HepG2 (cell line): Measurements from ENCODE around the gene KRTAP1-3. TPM values are rescaled to one million over a fixed set of nuclear protein-coding genes. Genes with fewer than 3 reads are reported as not detected.

ENCODE experiments used
- ATAC-seq: fragments of 200-7000 bp; cut with Tn5 transposase; 3 replicates; pipeline ENCODE4 v1.9.1; 2020; ENCODE audit warnings: mild to moderate bottlenecking, moderate library complexity
- BruUV-seq: library from RNA; stranded (reverse); fragments of 400-500 nt; replicated peaks from 2 replicates; lab custom pipeline; 2021; lab: Mats Ljungman, UMichigan
- CTCF ChIA-PET: fragments of 300-600 bp; formaldehyde crosslinking; extraction: SDS; loops from one replicate; lab custom pipeline; 2021; ENCODE audit warnings: low total read pairs, inconsistent platforms, low intra/inter-chr PET ratio; lab: Yijun Ruan, JAX
- POLR2A ChIA-PET: fragments of 350-600 bp; sonication (Branson Sonifier 250); formaldehyde crosslinking; loops from one replicate; lab custom pipeline; 2020; ENCODE audit warnings: antibody characterized with exemption, inconsistent platforms; lab: Yijun Ruan, JAX
- DNase-seq: peaks from one replicate; pipeline ENCODE4 v3.0.0-alpha.2; 2015; ENCODE audit warnings: low spot score
- FAIRE-seq: peaks from 3 replicates; lab custom pipeline; 2011; peaks lifted over from hg19 to GRCh38; lab: Jason Lieb, UNC
- H2AFZ ChIP-seq: one replicate; pipeline ENCODE4 v1.6.1; 2011; ENCODE audit warnings: low read length, inconsistent platforms
- H3K27ac ChIP-seq: fragments of 300-600 bp; 3 replicates; pipeline ENCODE4 v1.8.0; 2011; ENCODE audit warnings: mixed run types, mild to moderate bottlenecking, mixed read lengths, low read length, inconsistent platforms; ENCODE audit not compliant: insufficient read depth; ENCODE audit errors: extremely low read length
- H3K27me3 ChIP-seq, 2 experiments: fragments of 200-600 bp in 1 of 2; 2 replicates in 1 of 2; 3 replicates in 1 of 2; pipeline versions ENCODE4 v1.6.0 to v1.8.0; 2011; ENCODE audit warnings: low read length in 2 of 2, mild to moderate bottlenecking in 2 of 2, moderate library complexity in 2 of 2, inconsistent platforms in 1 of 2; ENCODE audit not compliant: insufficient read depth in 2 of 2, control insufficient read depth in 1 of 2
- H3K36me3 ChIP-seq, 2 experiments: fragments of 200-600 bp in 1 of 2; replicated peaks in 1 of 2; 2 replicates in 1 of 2; 3 replicates in 1 of 2; pipeline versions ENCODE4 v1.5.1 to v1.8.0; 2011; ENCODE audit warnings: low read length in 2 of 2, inconsistent platforms in 1 of 2; ENCODE audit not compliant: insufficient read depth in 2 of 2, control insufficient read depth in 1 of 2
- H3K4me1 ChIP-seq: 2 replicates; pipeline ENCODE4 v1.5.1; 2012; ENCODE audit warnings: low read length, inconsistent platforms; ENCODE audit not compliant: insufficient read depth
- H3K4me2 ChIP-seq: 2 replicates; pipeline ENCODE4 v1.6.0; 2011; ENCODE audit warnings: low read depth, low read length, inconsistent platforms
- H3K4me3 ChIP-seq, 3 experiments: fragments of 200-600 bp in 1 of 3; sonication (generic), shearing (Covaris generic) in 1 of 3; replicated peaks in 1 of 3; 2 replicates each; pipeline ENCODE4 v1.5.1; 2011 to 2016; ENCODE audit warnings: low read length in 3 of 3, inconsistent platforms in 2 of 3, low read depth in 2 of 3, mild to moderate bottlenecking in 2 of 3, control low read depth in 1 of 3, mixed read lengths in 1 of 3; ENCODE audit not compliant: insufficient read depth in 1 of 3
- H3K79me2 ChIP-seq: one replicate; pipeline ENCODE4 v1.6.1; 2011; ENCODE audit warnings: low read length, inconsistent platforms; ENCODE audit not compliant: insufficient read depth
- H3K9ac ChIP-seq: 2 replicates; pipeline ENCODE4 v1.6.0; 2011; ENCODE audit warnings: mild to moderate bottlenecking, low read depth, low read length, inconsistent platforms; ENCODE audit not compliant: insufficient read depth
- H3K9me3 ChIP-seq: 2 replicates; pipeline ENCODE4 v1.5.1; 2012; ENCODE audit warnings: mild to moderate bottlenecking, low read length
- H4K20me1 ChIP-seq: 2 replicates; pipeline ENCODE4 v1.6.0; 2011; ENCODE audit warnings: inconsistent platforms, mild to moderate bottlenecking, low read length, moderate library complexity; ENCODE audit not compliant: insufficient read depth
- ARNT2 ChIP-seq: sonication (generic); formaldehyde crosslinking; IDR thresholded peaks from 2 replicates; pipeline ENCODE4 v1.8.0; 2022; ENCODE audit warnings: mild to moderate bottlenecking, low read depth, missing genetic modification reagents, moderate library complexity
- KAT8 ChIP-seq: IDR thresholded peaks from 2 replicates; pipeline ENCODE4 v1.6.1; 2016; ENCODE audit warnings: missing genetic modification reagents, missing compliant biosample characterization
- MLXIP ChIP-seq: sonication (generic); formaldehyde crosslinking; IDR thresholded peaks from 2 replicates; pipeline ENCODE4 v1.9.0; 2021; ENCODE audit warnings: missing genetic modification reagents, borderline replicate concordance
- ZFP36 ChIP-seq: fragments of 150-350 bp; IDR thresholded peaks from 2 replicates; pipeline ENCODE4 v1.6.1; 2018; ENCODE audit warnings: borderline replicate concordance, low read length, low read depth; ENCODE audit not compliant: partially characterized antibody
- WGBS: methylation state at CpG from one replicate; pipeline ENCODE4 v1.1.6; 2017; ENCODE audit warnings: low lambda C conversion rate; 5-methylcytosine and 5-hydroxymethylcytosine counted together
- in situ Hi-C: cut with HindIII; loops from 2 replicates; pipeline ENCODE4 v1.10.0; 2017; ENCODE audit warnings: low pct_unique_long_range_greater_than_20kb; ENCODE audit not compliant: extremely low pct_ligation_motif_present
- intact Hi-C: fragments of 100-400 bp; cut with micrococcal nuclease; formaldehyde crosslinking; loops from one replicate; pipeline ENCODE4 v1.10.0; 2022; ENCODE audit not compliant: unreplicated experiment
- polyA plus RNA-seq, 8 experiments: library from polyadenylated mRNA; depleted of rRNA in 3 of 8; stranded (reverse) in 7 of 8; unstranded in 1 of 8; fragments of >200 nt; fragmentation: Illumina TruSeq in 4 of 8; extraction: Trizol in 4 of 8; gene quantifications; 2 replicates each; pipeline versions ENCODE4 v1.2.1 to v1.2.3, GENCODE V29; 2011 to 2016; ENCODE audit warnings: low read depth in 4 of 8, missing spikeins in 1 of 8, mixed read lengths in 1 of 8; ENCODE audit not compliant: insufficient read depth in 1 of 8
- total RNA-seq, 5 experiments: library from RNA; depleted of rRNA; stranded (reverse); fragments of >200 nt; fragmentation: Illumina TruSeq; extraction: Trizol; gene quantifications; 2 replicates each; pipeline ENCODE4 v1.2.3, GENCODE V29; 2016; ENCODE audit warnings: low read depth in 1 of 5

Gene KRTAP1-3
- total and polyA plus RNA-seq, 2 of the 13 experiments (the other 11 are each of a cell fraction or from before 2014, with no cell fraction given): not detected

DNA sequence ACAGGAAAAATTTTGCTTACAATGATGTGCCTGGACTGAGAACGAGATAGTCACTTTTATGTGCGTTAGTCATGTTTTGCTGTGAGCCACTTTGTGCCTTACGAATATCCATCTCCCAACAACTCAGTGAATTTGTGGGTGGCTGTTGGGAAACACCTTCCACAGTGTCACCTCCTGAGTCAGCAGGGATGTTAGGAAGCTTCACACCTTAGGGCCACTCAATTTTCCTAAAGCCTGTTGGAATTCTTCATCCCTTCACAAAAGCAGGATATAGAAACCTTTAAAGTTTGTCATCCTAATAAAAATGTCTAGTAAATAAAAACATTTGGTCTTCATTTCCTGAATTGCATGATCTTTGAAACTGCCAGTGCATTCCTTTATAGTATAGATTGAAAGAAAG, 21.5 kb downstream of the KRTAP1-3 start (continued):
- TF ChIP-seq ZFP36: no peak
- no peak for TF ChIP-seq ARNT2 (CRISPR knock-in tag)
- TF ChIP-seq, all 625 proteins: peak for 0

GRCh38 chr17:41012326-41013120, 22.2 kb downstream of the KRTAP1-3 start:
- Histone ChIP-seq H3K4me3 (no peak overlapping the region), H2AFZ (no peak overlapping the region), H3K36me3 (no peaks in the 10 kb centered on the region), H3K79me2 (no peaks in the 10 kb centered on the region), H3K4me2 (no peak overlapping the region), H3K9ac (no peak overlapping the region), H3K27me3 (no peaks in the 10 kb centered on the region), H3K27ac (no peak overlapping the region), H3K4me1 (peaks cover 65% of the 10 kb centered on the region), H4K20me1 (no peaks in the 10 kb centered on the region), H3K9me3 (no peaks in the 10 kb centered on the region)
- in situ Hi-C loops: no loop called here
- no peak for ATAC-seq
- ChIA-PET CTCF (no interaction called here), POLR2A (no interaction called here)
- 87% methylated on average over 6 of the region's 6 CpGs for WGBS
- TF ChIP-seq KAT8 (CRISPR knock-in tag) (no peak), MLXIP (CRISPR knock-in tag) (no peak)
- intact Hi-C loops: no loop called here
- BruUV-seq: no TSS peak
- DNase-seq: no peak
- no peak for FAIRE-seq
